NT2/D1 (cell line): ENCODE measurements around the gene CPXM2.

Source experiments
- SUZ12 ChIP-seq: IDR thresholded peaks from 2 replicates; pipeline ENCODE4 v1.6.1; 2011; ENCODE audit not compliant: insufficient read length, insufficient read depth; ENCODE audit errors: extremely low read depth
- YY1 ChIP-seq: IDR thresholded peaks from 2 replicates; pipeline ENCODE4 v1.6.1; 2011; ENCODE audit not compliant: insufficient read length, insufficient read depth
- ZNF274 ChIP-seq: IDR thresholded peaks from 2 replicates; pipeline ENCODE4 v1.6.1; 2011; ENCODE audit warnings: mild to moderate bottlenecking, low read depth, low read length

GRCh38 chr10:123742751-123743440 is 148.7 kb downstream of the CPXM2 start:
- TF ChIP-seq SUZ12: no peak
- no peak for TF ChIP-seq YY1
- TF ChIP-seq ZNF274: no peak
